Activated CD4-positive, alpha-beta T cell treated with anti-CD3 and anti-CD28 coated beads, Interleukin-2, amount 10 ng/mL, durations not matched to agents 7 days and 5 days (primary cell): ENCODE data around the gene FOXC1. TPM values are rescaled to one million over a fixed set of nuclear protein-coding genes. Genes with fewer than 3 reads are reported as not detected.

Experiments used
- CTCF ChIA-PET: fragments of 350-600 bp; sonication (Branson Sonifier 250); formaldehyde crosslinking; loops from one replicate; lab custom pipeline; 2021; ENCODE audit warnings: antibody characterized with exemption; lab: Charles Lee
- POLR2A ChIA-PET: fragments of 350-600 bp; sonication (Branson Sonifier 250); formaldehyde crosslinking; loops from one replicate; lab custom pipeline; 2021; ENCODE audit warnings: antibody characterized with exemption; lab: Charles Lee
- DNase-seq: peaks from one replicate; pipeline ENCODE4 v3.0.0-alpha.2; 2020
- H3K27ac Mint-ChIP-seq: one replicate; pipeline ENCODE4 v1.8.0; 2021; ENCODE audit warnings: mild to moderate bottlenecking, moderate library complexity, mixed read lengths
- H3K27me3 Mint-ChIP-seq: one replicate; pipeline ENCODE4 v1.8.0; 2021; ENCODE audit warnings: mixed read lengths
- H3K36me3 Mint-ChIP-seq: one replicate; pipeline ENCODE4 v1.8.0; 2021; ENCODE audit warnings: low read depth, mixed read lengths
- H3K4me1 Mint-ChIP-seq: one replicate; pipeline ENCODE4 v1.8.0; 2021; ENCODE audit warnings: mixed read lengths
- H3K4me3 Mint-ChIP-seq: one replicate; pipeline ENCODE4 v1.8.0; 2021; ENCODE audit warnings: mild to moderate bottlenecking, moderate library complexity, mixed read lengths
- H3K9me3 Mint-ChIP-seq: one replicate; pipeline ENCODE4 v1.8.0; 2021; ENCODE audit warnings: mixed read lengths
- total RNA-seq, 2 experiments: library from RNA; stranded (reverse); gene quantifications; one replicate each; pipeline ENCODE4 v1.2.3, GENCODE V29; 2021

FOXC1 gene
- total RNA-seq, 2 experiments from 2014 or later = not detected

- ChIA-PET CTCF (interaction anchor here (0.7 kb wide), 1 partner anchor 847 kb away, joined by 3 read pairs; no protein-coding TSS in a partner anchor), POLR2A (no interaction called here)
- no peak for DNase-seq
- no peak overlapping the region for H3K27ac Mint-ChIP-seq
- H3K36me3 Mint-ChIP-seq = no peaks in the 10 kb centered on the region
- peaks cover 7% of the 10 kb centered on the region for H3K27me3 Mint-ChIP-seq
- H3K4me3 Mint-ChIP-seq = no peak overlapping the region
- H3K4me1 Mint-ChIP-seq = no peaks in the 10 kb centered on the region
- peaks cover 5% of the 10 kb centered on the region for H3K9me3 Mint-ChIP-seq
Observed at GRCh38 chr6:1576711-1577110, 33.0 kb upstream of the FOXC1 start.

DNA sequence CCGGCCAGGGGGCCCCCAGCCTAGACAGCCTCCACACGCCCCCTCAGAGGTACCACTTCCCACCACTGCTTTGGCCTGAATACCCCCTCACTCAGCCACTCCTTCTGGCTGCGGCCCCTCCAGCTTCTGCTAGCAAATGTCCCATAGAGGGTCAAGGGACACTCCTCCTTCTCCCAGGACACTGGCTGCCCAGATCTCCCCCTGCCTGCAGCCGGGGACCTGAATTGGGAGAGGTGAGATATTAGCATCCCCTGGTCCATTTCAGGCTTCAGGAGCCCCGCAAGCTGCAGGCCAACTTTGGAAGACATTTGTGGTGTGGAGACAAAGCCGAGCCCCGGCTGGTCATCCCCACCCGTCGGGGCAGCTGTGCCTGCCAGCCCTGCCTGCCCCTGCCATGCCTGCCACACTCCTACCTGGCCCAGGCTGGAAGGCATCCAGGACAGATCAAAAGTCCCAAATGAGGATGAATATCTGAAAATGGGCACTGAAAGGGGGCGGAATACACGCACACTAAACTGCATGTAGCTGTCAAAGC, 32.5 kb upstream of the FOXC1 start:
- Mint-ChIP-seq H3K27ac (no peak overlapping the region), H3K4me1 (no peaks in the 10 kb centered on the region), H3K27me3 (peaks cover 2% of the 10 kb centered on the region), H3K9me3 (no peaks in the 10 kb centered on the region), H3K4me3 (no peak overlapping the region), H3K36me3 (no peaks in the 10 kb centered on the region)
- no peak for DNase-seq
- CTCF ChIA-PET = interaction anchor here (0.7 to 1.2 kb wide), 2 partner anchors 13 to 847 kb away, joined by 3 read pairs; no protein-coding TSS in a partner anchor
- POLR2A ChIA-PET = no interaction called here

GRCh38 chr6:1577896-1578745, 31.6 kb upstream of the FOXC1 start:
- H3K4me3 Mint-ChIP-seq = no peak overlapping the region
- no peak for DNase-seq
- POLR2A ChIA-PET = no interaction called here
- H3K27me3 Mint-ChIP-seq = peaks cover 1% of the 10 kb centered on the region
- H3K27ac Mint-ChIP-seq = no peak overlapping the region
- H3K36me3 Mint-ChIP-seq = no peaks in the 10 kb centered on the region
- CTCF ChIA-PET = interaction anchor here (1.2 kb wide), 1 partner anchor 14 kb away, joined by 3 read pairs; no protein-coding TSS in a partner anchor
- H3K4me1 Mint-ChIP-seq = no peaks in the 10 kb centered on the region
- H3K9me3 Mint-ChIP-seq = no peaks in the 10 kb centered on the region

- POLR2A ChIA-PET = no interaction called here
- Mint-ChIP-seq H3K4me3 (no peak overlapping the region), H3K36me3 (no peaks in the 10 kb centered on the region), H3K27me3 (peaks cover 4% of the 10 kb centered on the region), H3K9me3 (no peaks in the 10 kb centered on the region), H3K27ac (no peak overlapping the region), H3K4me1 (no peaks in the 10 kb centered on the region)
- no peak for DNase-seq
- CTCF ChIA-PET = interaction anchor here (0.6 to 1.1 kb wide), 2 partner anchors 18 to 1499 kb away, joined by 3 to 4 read pairs; no protein-coding TSS in a partner anchor
Observed at GRCh38 chr6:1579096-1579495, 30.6 kb upstream of the FOXC1 start.

DNA sequence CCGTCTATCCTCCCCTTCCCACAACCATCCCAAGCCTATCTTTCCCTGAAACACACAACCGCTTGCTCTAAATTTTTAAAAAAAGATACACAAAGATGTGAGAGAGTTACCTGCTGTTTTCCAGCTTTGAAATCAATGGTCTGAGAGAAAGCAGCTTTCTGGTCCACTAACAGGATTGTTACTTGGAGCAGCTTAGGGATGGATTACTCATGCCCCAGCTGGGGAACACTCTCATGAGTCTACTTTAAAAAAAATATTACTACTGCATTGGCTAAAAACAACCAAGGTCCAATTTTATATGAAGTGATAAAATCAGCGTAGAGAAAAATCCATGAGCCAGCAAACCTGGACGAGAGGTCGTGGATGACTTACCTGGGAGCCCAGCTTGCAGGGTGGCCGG, 29.6 kb upstream of the FOXC1 start:
- Mint-ChIP-seq H3K27me3 (peaks cover 6% of the 10 kb centered on the region), H3K9me3 (no peaks in the 10 kb centered on the region), H3K4me1 (no peaks in the 10 kb centered on the region), H3K4me3 (no peak overlapping the region), H3K27ac (no peak overlapping the region), H3K36me3 (no peaks in the 10 kb centered on the region)
- DNase-seq = no peak
- ChIA-PET POLR2A (no interaction called here), CTCF (interaction anchor here (1.1 kb wide), 1 partner anchor 17 kb away, joined by 4 read pairs; no protein-coding TSS in a partner anchor)

- ChIA-PET CTCF (no interaction called here), POLR2A (no interaction called here)
- no peak overlapping the region for H3K4me3 Mint-ChIP-seq
- no peaks in the 10 kb centered on the region for H3K36me3 Mint-ChIP-seq
- no peaks in the 10 kb centered on the region for H3K9me3 Mint-ChIP-seq
- H3K27me3 Mint-ChIP-seq = peaks cover 6% of the 10 kb centered on the region
- no peak for DNase-seq
- no peaks in the 10 kb centered on the region for H3K4me1 Mint-ChIP-seq
- no peak overlapping the region for H3K27ac Mint-ChIP-seq
Observed at GRCh38 chr6:1580585-1580984, 29.1 kb upstream of the FOXC1 start.

GRCh38 chr6:1581120-1581991, 28.4 kb upstream of the FOXC1 start:
- CTCF ChIA-PET = interaction anchor here (1.1 kb wide), 1 partner anchor 1053 kb away, joined by 4 read pairs; no protein-coding TSS in a partner anchor
- Mint-ChIP-seq H3K27ac (no peak overlapping the region), H3K4me1 (no peaks in the 10 kb centered on the region), H3K27me3 (peaks cover 5% of the 10 kb centered on the region), H3K36me3 (no peaks in the 10 kb centered on the region), H3K9me3 (no peaks in the 10 kb centered on the region), H3K4me3 (no peak overlapping the region)
- POLR2A ChIA-PET = no interaction called here
- DNase-seq = no peak

GRCh38 chr6:1584146-1584545, 25.6 kb upstream of the FOXC1 start:
- CTCF ChIA-PET = no interaction called here
- Mint-ChIP-seq H3K27ac (no peak overlapping the region), H3K4me1 (no peaks in the 10 kb centered on the region), H3K36me3 (no peaks in the 10 kb centered on the region), H3K9me3 (no peaks in the 10 kb centered on the region), H3K4me3 (no peak overlapping the region), H3K27me3 (peaks cover 9% of the 10 kb centered on the region)
- no peak for DNase-seq
- POLR2A ChIA-PET = no interaction called here

DNA sequence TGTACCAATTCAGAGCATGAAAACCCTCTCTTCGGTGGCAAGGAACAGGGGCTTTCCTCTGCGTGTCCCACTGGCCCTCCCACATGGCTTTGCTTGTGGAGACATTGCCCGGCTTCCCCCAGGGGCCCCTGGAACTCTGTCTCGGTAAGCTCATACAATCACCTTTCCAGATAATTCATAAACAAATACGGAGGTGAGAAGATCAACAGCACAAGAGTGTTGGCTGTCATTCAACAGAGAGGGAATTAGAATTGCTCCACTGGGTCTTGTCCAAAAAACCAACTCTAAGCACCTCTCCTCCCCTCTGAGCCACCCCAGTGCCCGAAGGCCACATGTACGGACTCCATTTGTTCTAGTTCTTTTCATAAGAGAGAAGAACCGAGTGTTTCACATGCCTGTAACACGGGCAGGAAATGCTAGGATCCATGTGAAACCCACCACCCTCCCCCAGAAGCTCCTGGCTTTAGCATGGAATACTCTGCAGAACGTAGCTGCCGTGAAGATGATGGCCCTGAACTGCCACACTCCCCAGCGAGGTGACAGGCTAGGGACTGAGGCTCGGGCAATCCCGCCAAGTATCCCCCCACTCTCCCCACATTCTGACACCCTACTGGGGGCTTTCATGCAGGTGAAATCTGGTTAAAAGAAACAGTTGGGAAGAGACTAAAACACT, 24.6 kb upstream of the FOXC1 start:
- DNase-seq = no peak
- Mint-ChIP-seq H3K36me3 (no peaks in the 10 kb centered on the region), H3K4me3 (no peak overlapping the region), H3K4me1 (no peaks in the 10 kb centered on the region), H3K27ac (no peak overlapping the region), H3K27me3 (peaks cover 13% of the 10 kb centered on the region), H3K9me3 (no peaks in the 10 kb centered on the region)
- POLR2A ChIA-PET = no interaction called here
- CTCF ChIA-PET = no interaction called here

GRCh38 chr6:1585669-1586049, 24.1 kb upstream of the FOXC1 start:
- H3K27ac Mint-ChIP-seq = no peak overlapping the region
- ChIA-PET POLR2A (no interaction called here), CTCF (no interaction called here)
- no peak overlapping the region for H3K4me3 Mint-ChIP-seq
- no peaks in the 10 kb centered on the region for H3K4me1 Mint-ChIP-seq
- H3K27me3 Mint-ChIP-seq = peaks cover 14% of the 10 kb centered on the region
- no peak for DNase-seq
- no peaks in the 10 kb centered on the region for H3K9me3 Mint-ChIP-seq
- H3K36me3 Mint-ChIP-seq = no peaks in the 10 kb centered on the region

DNA sequence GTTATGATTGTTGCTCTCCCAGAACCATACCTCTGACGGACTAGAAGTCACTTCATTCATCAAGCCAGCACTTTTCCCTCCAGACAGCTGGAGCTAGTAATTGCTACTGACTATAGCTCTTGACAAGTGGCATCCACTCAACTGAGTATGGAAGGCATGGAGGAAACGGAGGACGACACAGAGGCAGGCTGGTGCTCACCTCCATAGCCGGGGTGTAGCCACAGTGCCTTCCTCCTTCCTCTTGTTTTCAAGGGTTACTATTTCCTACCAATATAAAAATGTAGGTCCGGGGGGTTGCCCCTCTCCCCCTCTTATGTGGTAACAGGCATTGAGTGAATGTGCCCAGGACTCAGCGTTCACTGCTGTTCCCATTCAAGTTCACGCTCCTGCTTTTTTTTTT, 23.5 kb upstream of the FOXC1 start:
- H3K4me3 Mint-ChIP-seq = no peak overlapping the region
- peaks cover 14% of the 10 kb centered on the region for H3K27me3 Mint-ChIP-seq
- ChIA-PET CTCF (no interaction called here), POLR2A (no interaction called here)
- no peaks in the 10 kb centered on the region for H3K36me3 Mint-ChIP-seq
- H3K4me1 Mint-ChIP-seq = no peaks in the 10 kb centered on the region
- DNase-seq = no peak
- no peak overlapping the region for H3K27ac Mint-ChIP-seq
- no peaks in the 10 kb centered on the region for H3K9me3 Mint-ChIP-seq

- CTCF ChIA-PET = no interaction called here
- Mint-ChIP-seq H3K27me3 (peaks cover 14% of the 10 kb centered on the region), H3K9me3 (no peaks in the 10 kb centered on the region)
Observed at GRCh38 chr6:1586861-1587450, 22.8 kb upstream of the FOXC1 start.

More at GRCh38 chr6:1586861-1587450, 22.8 kb upstream of the FOXC1 start:
- Mint-ChIP-seq H3K36me3 (no peaks in the 10 kb centered on the region), H3K27ac (no peak overlapping the region), H3K4me3 (no peak overlapping the region), H3K4me1 (no peaks in the 10 kb centered on the region)
- no peak for DNase-seq
- POLR2A ChIA-PET = no interaction called here
